Jurkat, Clone E6-1 (cell line): Measurements from ENCODE around the gene MARCHF3.
"Not testable (repeated sequence)": the region's sequence is repeated elsewhere in the genome, so short reads cannot be mapped to it uniquely, and the experiment has no call there.

Experiments used
- DNase-seq: peaks from one replicate; pipeline ENCODE4 v3.0.0-alpha.2; 2011; ENCODE audit warnings: low read depth, low spot score
- H3K4me3 ChIP-seq: 2 replicates; pipeline ENCODE4 v1.5.1; 2011; ENCODE audit warnings: mild to moderate bottlenecking, low read length, control low read depth, moderate library complexity

Gene MARCHF3

GRCh38 chr5:126846344-126846743 is 184.0 kb downstream of the MARCHF3 start:
- DNase-seq = no peak
- no peak overlapping the region for H3K4me3 ChIP-seq

GRCh38 chr5:126845470-126846070 is 184.8 kb downstream of the MARCHF3 start:
- not testable (repeated sequence) for H3K4me3 ChIP-seq, DNase-seq

GRCh38 chr5:126843375-126843774 is 187.0 kb downstream of the MARCHF3 start:
- DNase-seq, H3K4me3 ChIP-seq: not testable (repeated sequence)

- not testable (repeated sequence) for H3K4me3 ChIP-seq, DNase-seq
These were observed 191.0 kb downstream of the MARCHF3 start for GRCh38 chr5:126839407-126839806.

- no peak for DNase-seq
- H3K4me3 ChIP-seq = no peak overlapping the region
These were observed 192.3 kb downstream of the MARCHF3 start for GRCh38 chr5:126837906-126838539.

- no peak for DNase-seq
- no peak overlapping the region for H3K4me3 ChIP-seq
These were observed 193.1 kb downstream of the MARCHF3 start for GRCh38 chr5:126837242-126837641.

GRCh38 chr5:126836778-126837177 is 193.6 kb downstream of the MARCHF3 start:
- DNase-seq = no peak
- H3K4me3 ChIP-seq = no peak overlapping the region

GRCh38 chr5:126831156-126831555 is 199.2 kb downstream of the MARCHF3 start:
- no peak overlapping the region for H3K4me3 ChIP-seq
- no peak for DNase-seq

GRCh38 chr5:126830061-126830460 is 200.3 kb downstream of the MARCHF3 start:
- no peak for DNase-seq

GRCh38 chr5:126829098-126829497 is 201.3 kb downstream of the MARCHF3 start:
- no peak for DNase-seq
- H3K4me3 ChIP-seq = no peak overlapping the region

More at GRCh38 chr5:126830061-126830460, 200.3 kb downstream of the MARCHF3 start:
- H3K4me3 ChIP-seq = no peak overlapping the region

GRCh38 chr5:126826619-126827215 is 203.6 kb downstream of the MARCHF3 start:
- H3K4me3 ChIP-seq = no peak overlapping the region
- DNase-seq = no peak

- H3K4me3 ChIP-seq = no peak overlapping the region
- DNase-seq = no peak
These were observed 211.1 kb downstream of the MARCHF3 start for GRCh38 chr5:126819253-126819652.

GRCh38 chr5:126818736-126819135 is 211.6 kb downstream of the MARCHF3 start:
- DNase-seq = no peak
- H3K4me3 ChIP-seq = no peak overlapping the region
